OCI-LY7 (cell line): ENCODE data around the gene ARHGAP18.

ENCODE experiments used
- EZH2phosphoT487 ChIP-seq: fragments of 200-600 bp; sonication (generic); IDR thresholded peaks from 2 replicates; pipeline ENCODE4 v1.6.1; 2018; ENCODE audit warnings: low read depth, borderline replicate concordance, mild to moderate bottlenecking, mixed run types, antibody characterized with exemption, low read length, moderate library complexity, mixed read lengths
- TF ChIP-seq, protein P1 (sequence below): fragments of 200-600 bp; sonication (generic); conservative IDR thresholded peaks from 2 replicates; pipeline ENCODE4 v1.5.1; 2014; ENCODE audit warnings: mild to moderate bottlenecking, antibody characterized with exemption, low read length, moderate library complexity, mixed read lengths

DNA sequence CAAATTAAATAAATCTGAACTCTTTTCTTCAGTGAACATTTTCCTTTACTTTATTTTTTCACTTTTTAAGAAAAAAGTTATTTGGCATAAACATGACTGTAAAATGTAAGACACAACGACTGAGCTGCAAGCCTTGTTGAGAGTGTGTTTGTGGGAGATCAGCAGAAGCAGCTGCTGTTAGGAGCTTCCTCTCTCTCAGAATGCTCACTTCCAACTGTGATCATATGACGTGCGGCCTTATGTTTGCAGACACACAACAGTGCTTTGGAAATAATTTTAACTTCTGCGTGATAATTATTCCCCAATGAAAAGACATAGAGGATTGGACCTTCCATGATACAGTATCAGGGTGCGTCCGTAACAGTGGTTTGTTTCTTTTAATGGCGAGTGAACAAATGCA, 104.0 kb downstream of the ARHGAP18 start:
- TF ChIP-seq, protein P1, sequence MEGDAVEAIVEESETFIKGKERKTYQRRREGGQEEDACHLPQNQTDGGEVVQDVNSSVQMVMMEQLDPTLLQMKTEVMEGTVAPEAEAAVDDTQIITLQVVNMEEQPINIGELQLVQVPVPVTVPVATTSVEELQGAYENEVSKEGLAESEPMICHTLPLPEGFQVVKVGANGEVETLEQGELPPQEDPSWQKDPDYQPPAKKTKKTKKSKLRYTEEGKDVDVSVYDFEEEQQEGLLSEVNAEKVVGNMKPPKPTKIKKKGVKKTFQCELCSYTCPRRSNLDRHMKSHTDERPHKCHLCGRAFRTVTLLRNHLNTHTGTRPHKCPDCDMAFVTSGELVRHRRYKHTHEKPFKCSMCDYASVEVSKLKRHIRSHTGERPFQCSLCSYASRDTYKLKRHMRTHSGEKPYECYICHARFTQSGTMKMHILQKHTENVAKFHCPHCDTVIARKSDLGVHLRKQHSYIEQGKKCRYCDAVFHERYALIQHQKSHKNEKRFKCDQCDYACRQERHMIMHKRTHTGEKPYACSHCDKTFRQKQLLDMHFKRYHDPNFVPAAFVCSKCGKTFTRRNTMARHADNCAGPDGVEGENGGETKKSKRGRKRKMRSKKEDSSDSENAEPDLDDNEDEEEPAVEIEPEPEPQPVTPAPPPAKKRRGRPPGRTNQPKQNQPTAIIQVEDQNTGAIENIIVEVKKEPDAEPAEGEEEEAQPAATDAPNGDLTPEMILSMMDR: no peak
- TF ChIP-seq EZH2phosphoT487: no peak
